ENCODE results near the gene LYPD1.

The LYPD1 gene

GRCh38 chr2:132627536-132627935, 42.5 kb downstream of the LYPD1 start:
- no peak for DNase-seq

- no peak for DNase-seq
Observed at GRCh38 chr2:132623096-132623839, 46.7 kb downstream of the LYPD1 start.

- DNase-seq, result no peak
Observed at GRCh38 chr2:132621131-132621875, 48.7 kb downstream of the LYPD1 start.

GRCh38 chr2:132620115-132620514, 49.9 kb downstream of the LYPD1 start:
- DNase-seq, result no peak

GRCh38 chr2:132618734-132619133, 51.3 kb downstream of the LYPD1 start:
- no peak for DNase-seq

GRCh38 chr2:132617989-132618388, 52.0 kb downstream of the LYPD1 start:
- DNase-seq, result no peak

GRCh38 chr2:132615329-132616085, 54.5 kb downstream of the LYPD1 start:
- DNase-seq, result no peak

- DNase-seq, result no peak
Observed at GRCh38 chr2:132611719-132612118, 58.3 kb downstream of the LYPD1 start.

GRCh38 chr2:132609101-132609890, 60.7 kb downstream of the LYPD1 start:
- DNase-seq, result no peak

- no peak for DNase-seq
Observed at GRCh38 chr2:132608311-132608710, 61.7 kb downstream of the LYPD1 start.

- no peak for DNase-seq
Observed at GRCh38 chr2:132607426-132608090, 62.4 kb downstream of the LYPD1 start.

GRCh38 chr2:132606649-132607048, 63.4 kb downstream of the LYPD1 start:
- DNase-seq, result no peak

GRCh38 chr2:132605236-132606180, 64.5 kb downstream of the LYPD1 start:
- DNase-seq, result no peak

- no peak for DNase-seq
Observed at GRCh38 chr2:132604561-132604960, 65.4 kb downstream of the LYPD1 start.

GRCh38 chr2:132599556-132599955, 70.4 kb downstream of the LYPD1 start:
- DNase-seq, result no peak

GRCh38 chr2:132598536-132598935, 71.5 kb downstream of the LYPD1 start:
- DNase-seq, result no peak

GRCh38 chr2:132597831-132598230, 72.2 kb downstream of the LYPD1 start:
- no peak for DNase-seq

GRCh38 chr2:132597166-132597565, 72.8 kb downstream of the LYPD1 start:
- DNase-seq, result no peak

- DNase-seq, result no peak
Observed at GRCh38 chr2:132595693-132596092, 74.3 kb downstream of the LYPD1 start.

GRCh38 chr2:132595186-132595585, 74.8 kb downstream of the LYPD1 start:
- DNase-seq, result no peak
